MM.1S (cell line): ENCODE results near the gene SPINK1.

Source experiments
- DNase-seq: peaks from one replicate; pipeline ENCODE4 v3.0.0-alpha.2; 2015
- H2AFZ ChIP-seq: fragments of 300-600 bp; sonication (generic); 2 replicates; pipeline ENCODE4 v1.6.0; 2016; ENCODE audit warnings: antibody characterized with exemption, low read length
- H3F3A ChIP-seq: fragments of 300-600 bp; sonication (generic); 2 replicates; pipeline ENCODE4 v1.6.1; 2016; ENCODE audit warnings: mild to moderate bottlenecking, antibody characterized with exemption, low read length, moderate library complexity, mixed read lengths; ENCODE audit not compliant: insufficient read depth
- H3K27ac ChIP-seq: fragments of 300-600 bp; sonication (generic); 2 replicates; pipeline ENCODE4 v1.5.1; 2016; ENCODE audit warnings: mild to moderate bottlenecking, low read length
- H3K27me3 ChIP-seq: fragments of 300-600 bp; sonication (generic); replicated peaks from 2 replicates; pipeline ENCODE4 v1.6.0; 2016; ENCODE audit warnings: low read length; ENCODE audit not compliant: insufficient read depth
- H3K36me3 ChIP-seq: fragments of 300-600 bp; sonication (generic); replicated peaks from 2 replicates; pipeline ENCODE4 v1.6.1; 2016; ENCODE audit warnings: mild to moderate bottlenecking, low read length, mixed read lengths; ENCODE audit not compliant: insufficient read depth
- H3K4me1 ChIP-seq: fragments of 300-600 bp; sonication (generic); 2 replicates; pipeline ENCODE4 v1.6.1; 2016; ENCODE audit warnings: low read length, mixed read lengths
- H3K4me2 ChIP-seq: fragments of 300-600 bp; sonication (generic); 2 replicates; pipeline ENCODE4 v1.6.0; 2016; ENCODE audit warnings: low read depth, low read length
- H3K4me3 ChIP-seq: fragments of 300-600 bp; sonication (generic); 2 replicates; pipeline ENCODE4 v1.5.1; 2016; ENCODE audit warnings: low read length, mixed read lengths
- H3K79me2 ChIP-seq: fragments of 300-600 bp; sonication (generic); 2 replicates; pipeline ENCODE4 v1.6.1; 2016; ENCODE audit warnings: mixed run types, low read length, mixed read lengths
- H3K9ac ChIP-seq: fragments of 300-600 bp; sonication (generic); 2 replicates; pipeline ENCODE4 v1.6.1; 2016; ENCODE audit warnings: low read length, mixed read lengths
- H3K9me2 ChIP-seq: fragments of 300-600 bp; sonication (generic); replicated peaks from 2 replicates; pipeline ENCODE4 v1.6.1; 2016; ENCODE audit warnings: mild to moderate bottlenecking, low read length, mixed read lengths; ENCODE audit not compliant: insufficient read depth
- H3K9me3 ChIP-seq: fragments of 300-600 bp; sonication (generic); replicated peaks from 2 replicates; pipeline ENCODE4 v1.6.1; 2016; ENCODE audit warnings: mild to moderate bottlenecking, low read length, mixed read lengths; ENCODE audit not compliant: insufficient read depth
- H4K20me1 ChIP-seq: fragments of 300-600 bp; sonication (generic); 2 replicates; pipeline ENCODE4 v1.6.1; 2016; ENCODE audit warnings: mild to moderate bottlenecking, low read length, moderate library complexity, mixed read lengths; ENCODE audit not compliant: insufficient read depth
- CTCF ChIP-seq: fragments of 300-600 bp; sonication (generic); IDR thresholded peaks from 2 replicates; pipeline ENCODE4 v1.5.1; 2016; ENCODE audit warnings: antibody characterized with exemption, low read length, mixed read lengths
- EZH2 ChIP-seq: fragments of 300-600 bp; sonication (generic); optimal IDR thresholded peaks from 2 replicates; pipeline ENCODE3; 2017; ENCODE audit warnings: low read depth, mild to moderate bottlenecking, antibody characterized with exemption, low read length, mixed read lengths
- EZH2phosphoT487 ChIP-seq: fragments of 300-600 bp; sonication (generic); IDR thresholded peaks from 2 replicates; pipeline ENCODE4 v1.6.1; 2018; ENCODE audit warnings: antibody characterized with exemption, low read length

The SPINK1 gene

GRCh38 chr5:147831465-147831864 lies at the start of gene SPINK1:
Gene SPINK1 (minus strand): TSS chr5:147831671. CDS start chr5:147831577, 94 bp downstream.
- Histone ChIP-seq H3K9me2 (no peaks in the 10 kb centered on the region), H3F3A (no peaks in the 10 kb centered on the region), H3K27me3 (no peaks in the 10 kb centered on the region), H3K4me2 (no peak within 1 kb of the TSS), H3K4me1 (no peaks in the 10 kb centered on the region), H3K9me3 (no peaks in the 10 kb centered on the region), H3K36me3 (no peaks in the 10 kb centered on the region), H3K27ac (no peak within 1 kb of the TSS), H4K20me1 (no peaks in the 10 kb centered on the region), H2AFZ (no peak within 1 kb of the TSS), H3K79me2 (no peaks in the 10 kb centered on the region), H3K9ac (no peak within 1 kb of the TSS), H3K4me3 (no peak within 1 kb of the TSS)
- no peak for DNase-seq
- no peak for TF ChIP-seq EZH2phosphoT487
- no peak for TF ChIP-seq CTCF
- no peak for TF ChIP-seq EZH2

- DNase-seq, result no peak
- Histone ChIP-seq H2AFZ (no peak overlapping the region), H3K27me3 (no peaks in the 10 kb centered on the region), H3K9me2 (no peaks in the 10 kb centered on the region), H3K4me3 (no peak overlapping the region), H3K27ac (no peak overlapping the region), H3K4me1 (no peaks in the 10 kb centered on the region), H3K4me2 (no peak overlapping the region), H3K9me3 (no peaks in the 10 kb centered on the region), H3K79me2 (no peaks in the 10 kb centered on the region), H3K9ac (no peak overlapping the region), H3F3A (no peaks in the 10 kb centered on the region), H4K20me1 (no peaks in the 10 kb centered on the region), H3K36me3 (no peaks in the 10 kb centered on the region)
- TF ChIP-seq CTCF, result no peak
- no peak for TF ChIP-seq EZH2
- TF ChIP-seq EZH2phosphoT487, result no peak
Measured at GRCh38 chr5:147880487-147880886, 49.0 kb upstream of the SPINK1 start.

- no peaks in the 10 kb centered on the region for H3K4me1 ChIP-seq
- TF ChIP-seq EZH2, result no peak
- TF ChIP-seq EZH2phosphoT487, result no peak
- no peak for TF ChIP-seq CTCF
- H3K9ac ChIP-seq, result no peak overlapping the region
- no peak overlapping the region for H3K27ac ChIP-seq
- no peaks in the 10 kb centered on the region for H3F3A ChIP-seq
- H2AFZ ChIP-seq, result no peak overlapping the region
- no peaks in the 10 kb centered on the region for H3K27me3 ChIP-seq
- no peaks in the 10 kb centered on the region for H3K9me3 ChIP-seq
- no peaks in the 10 kb centered on the region for H3K9me2 ChIP-seq
- H3K79me2 ChIP-seq, result no peaks in the 10 kb centered on the region
- no peak for DNase-seq
- no peak overlapping the region for H3K4me2 ChIP-seq
- no peak overlapping the region for H3K4me3 ChIP-seq
- H3K36me3 ChIP-seq, result no peaks in the 10 kb centered on the region
- no peaks in the 10 kb centered on the region for H4K20me1 ChIP-seq
Measured at GRCh38 chr5:147879784-147880183, 48.3 kb upstream of the SPINK1 start.
